Stimulated activated CD4-positive, alpha-beta T cell treated with anti-CD3 and anti-CD28 coated beads, TNF-alpha, amount 100 ng/mL, for 1 hour (primary cell): Measurements from ENCODE around the gene SEMA4D.
"Not testable (repeated sequence)": the region's sequence is repeated elsewhere in the genome, so short reads cannot be mapped to it uniquely, and the experiment has no call there.

Source experiments
- DNase-seq, 3 donors: peaks; one replicate each; pipeline ENCODE4 v3.0.0-alpha.2; 2020; ENCODE audit warnings: low read depth in 3 of 3, low spot score in 1 of 3

Gene SEMA4D

GRCh38 chr9:89358985-89359384, 138.9 kb downstream of the SEMA4D start:
- no peak for DNase-seq

- no peak for DNase-seq
Observed at GRCh38 chr9:89358376-89358916, 139.5 kb downstream of the SEMA4D start.

GRCh38 chr9:89357331-89358197, 140.3 kb downstream of the SEMA4D start:
- no peak for DNase-seq

GRCh38 chr9:89356782-89357181, 141.1 kb downstream of the SEMA4D start:
- no peak for DNase-seq

- no peak for DNase-seq
Observed at GRCh38 chr9:89354471-89354870, 143.4 kb downstream of the SEMA4D start.

GRCh38 chr9:89353989-89354388, 143.9 kb downstream of the SEMA4D start:
- no peak for DNase-seq

- DNase-seq: no peak
Observed at GRCh38 chr9:89352874-89353649, 144.9 kb downstream of the SEMA4D start.

GRCh38 chr9:89352451-89352850, 145.5 kb downstream of the SEMA4D start:
- no peak for DNase-seq

- DNase-seq: no peak
Observed at GRCh38 chr9:89351584-89352300, 146.2 kb downstream of the SEMA4D start.

GRCh38 chr9:89350988-89351557, 146.8 kb downstream of the SEMA4D start:
- DNase-seq: no peak

GRCh38 chr9:89349607-89350006, 148.3 kb downstream of the SEMA4D start:
- DNase-seq: no peak

GRCh38 chr9:89347651-89348050, 150.3 kb downstream of the SEMA4D start:
- DNase-seq: no peak

- no peak for DNase-seq
Observed at GRCh38 chr9:89346696-89347095, 151.2 kb downstream of the SEMA4D start.

GRCh38 chr9:89345476-89345875, 152.4 kb downstream of the SEMA4D start:
- DNase-seq: no peak

- not testable (repeated sequence) for DNase-seq
Observed at GRCh38 chr9:89343812-89344211, 154.1 kb downstream of the SEMA4D start.

GRCh38 chr9:89342948-89343347, 155.0 kb downstream of the SEMA4D start:
- no peak for DNase-seq

GRCh38 chr9:89342213-89342612, 155.7 kb downstream of the SEMA4D start:
- DNase-seq: no peak

- DNase-seq: no peak
Observed at GRCh38 chr9:89340332-89340731, 157.6 kb downstream of the SEMA4D start.

GRCh38 chr9:89339807-89340206, 158.1 kb downstream of the SEMA4D start:
- no peak for DNase-seq

GRCh38 chr9:89330513-89330912, 167.4 kb downstream of the SEMA4D start:
- no peak for DNase-seq

GRCh38 chr9:89329917-89330316, 168.0 kb downstream of the SEMA4D start:
- no peak for DNase-seq
